NCI-H2081 treated with DMSO at 0.1 percent for 48 hours (cell line): Measurements from ENCODE around the gene SLC22A5.

Experiments used
- DNase-seq: peaks from one replicate; lab custom pipeline; 2025; lab: John Stamatoyannopoulos, UW

SLC22A5 gene

GRCh38 chr5:132368186-132368585 lies 1.3 kb upstream of the SLC22A5 start:
- DNase-seq, result no peak

GRCh38 chr5:132369007-132369473 lies 470 bp upstream of the SLC22A5 start:
- no peak for DNase-seq

DNA sequence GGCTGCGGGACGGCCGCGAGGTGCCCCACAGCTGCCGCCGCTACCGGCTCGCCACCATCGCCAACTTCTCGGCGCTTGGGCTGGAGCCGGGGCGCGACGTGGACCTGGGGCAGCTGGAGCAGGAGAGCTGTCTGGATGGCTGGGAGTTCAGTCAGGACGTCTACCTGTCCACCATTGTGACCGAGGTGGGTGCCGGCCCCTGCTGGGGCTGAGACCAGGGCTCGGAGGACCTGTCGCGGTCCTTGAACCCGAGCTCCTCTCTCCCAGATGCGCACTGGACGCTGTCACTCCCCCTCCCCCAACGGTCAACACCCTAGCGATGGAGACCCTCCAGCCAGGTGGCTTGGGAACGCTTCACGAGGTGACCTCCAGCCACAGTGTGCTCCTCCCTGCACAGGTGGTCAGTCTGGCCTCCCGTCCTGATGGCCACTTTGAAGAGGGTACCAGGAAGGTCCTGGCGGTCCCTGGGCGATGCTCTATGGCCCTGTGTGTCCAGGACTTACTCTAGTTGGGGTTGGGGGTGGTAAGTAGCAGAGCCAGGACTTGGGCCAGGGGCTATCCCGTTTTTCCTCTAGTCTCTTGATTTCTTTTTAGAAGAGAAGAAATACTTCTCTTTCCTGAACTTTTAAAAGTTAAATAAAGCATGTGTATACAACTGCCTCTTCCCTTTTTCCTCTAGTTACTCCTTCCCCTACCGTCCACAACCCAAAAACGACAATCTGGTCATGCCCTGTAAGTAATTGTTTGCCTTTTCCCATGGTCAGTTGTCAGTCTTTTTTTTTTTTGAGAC lies 866 bp downstream of the SLC22A5 start:
- no peak for DNase-seq

GRCh38 chr5:132370971-132371602 lies 1.6 kb downstream of the SLC22A5 start:
- no peak for DNase-seq

GRCh38 chr5:132371603-132371994 lies 2.1 kb downstream of the SLC22A5 start:
- DNase-seq, result no peak

GRCh38 chr5:132372127-132372526 lies 2.6 kb downstream of the SLC22A5 start:
- no peak for DNase-seq

DNA sequence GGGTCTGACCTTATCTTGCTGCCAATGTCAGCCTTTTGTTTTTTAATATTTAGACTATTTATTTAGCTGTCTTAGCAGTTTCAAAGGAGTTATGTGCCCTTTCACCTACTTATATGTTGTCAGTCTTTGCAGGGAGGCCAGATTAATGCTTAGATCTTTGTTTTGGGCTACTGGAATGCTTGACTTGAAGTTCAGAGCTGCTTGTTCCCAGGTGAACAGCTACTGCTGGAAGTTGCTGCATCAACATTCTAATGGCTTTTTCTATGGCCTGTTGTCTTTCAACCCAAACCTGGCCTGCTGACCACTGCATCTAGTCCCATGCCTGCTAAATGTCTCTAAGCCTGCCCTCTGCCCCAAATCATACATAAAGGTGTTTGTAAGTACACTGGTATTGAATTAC lies 3.0 kb downstream of the SLC22A5 start:
- DNase-seq, result no peak

DNA sequence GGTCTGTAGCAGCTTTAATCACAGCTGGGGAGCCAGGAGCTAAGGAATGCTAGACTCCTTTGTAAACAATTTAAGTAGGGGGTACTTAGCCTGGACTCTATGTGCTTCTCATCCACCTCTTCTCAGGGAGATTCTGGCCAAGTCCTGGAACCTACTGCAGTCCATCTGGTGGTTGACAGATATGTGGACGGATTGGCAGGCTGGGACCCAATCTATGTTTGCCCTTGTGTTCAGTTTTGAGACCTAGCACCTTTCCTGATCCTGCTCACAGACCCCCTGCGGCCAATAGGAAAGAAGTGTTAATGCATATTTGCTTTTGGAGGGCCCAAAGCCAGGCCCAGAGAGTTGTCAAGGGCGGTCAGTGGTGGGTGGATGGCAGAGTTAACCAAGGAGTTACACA lies 6.4 kb downstream of the SLC22A5 start:
- no peak for DNase-seq

GRCh38 chr5:132376694-132377641 lies 7.5 kb downstream of the SLC22A5 start:
- DNase-seq, result no peak

GRCh38 chr5:132377738-132378137 lies 8.2 kb downstream of the SLC22A5 start:
- DNase-seq, result no peak

DNA sequence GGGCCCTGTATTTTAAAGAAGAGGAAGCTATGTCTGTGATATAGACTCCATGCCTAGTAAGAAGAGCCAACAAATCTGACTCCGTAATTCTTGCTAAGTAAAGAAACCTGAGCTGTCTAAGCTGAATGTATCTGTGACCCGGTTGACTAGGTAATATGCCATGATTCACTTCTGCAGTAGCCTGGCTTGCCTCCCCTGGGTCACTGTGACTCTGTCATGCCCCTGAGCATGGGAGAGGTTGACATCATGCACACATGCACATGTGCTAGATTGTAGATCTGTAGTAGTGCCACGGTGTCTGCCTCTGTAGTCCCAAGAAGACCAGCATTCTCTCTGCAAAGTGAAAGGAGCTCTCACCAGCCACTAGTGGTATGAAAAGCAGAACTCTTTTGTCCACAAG lies 9.1 kb downstream of the SLC22A5 start:
- DNase-seq, result no peak

DNA sequence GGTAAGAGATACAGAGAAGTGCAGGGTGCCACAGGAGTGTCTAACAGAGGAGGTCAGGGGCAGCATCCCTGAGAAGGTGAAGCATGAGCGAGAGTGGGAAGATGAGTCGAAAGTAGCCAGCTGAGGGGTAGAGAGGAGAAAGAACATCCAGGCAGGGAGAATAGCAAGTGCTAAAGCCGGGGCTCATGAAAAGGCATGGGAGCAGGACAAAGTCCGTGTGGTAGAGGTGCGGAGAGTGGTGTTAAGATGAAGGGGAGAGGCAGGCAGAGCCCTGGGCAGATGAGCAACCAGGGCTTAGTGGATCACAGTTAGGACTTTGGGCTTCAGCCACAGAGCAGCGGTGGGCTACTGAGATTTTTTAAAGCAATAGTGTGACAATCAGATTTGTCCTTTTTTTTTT lies 10.5 kb downstream of the SLC22A5 start:
- no peak for DNase-seq

- DNase-seq, result no peak
Observed at GRCh38 chr5:132380741-132381140, 11.2 kb downstream of the SLC22A5 start.

GRCh38 chr5:132381614-132382013 lies 12.1 kb downstream of the SLC22A5 start:
- no peak for DNase-seq

DNA sequence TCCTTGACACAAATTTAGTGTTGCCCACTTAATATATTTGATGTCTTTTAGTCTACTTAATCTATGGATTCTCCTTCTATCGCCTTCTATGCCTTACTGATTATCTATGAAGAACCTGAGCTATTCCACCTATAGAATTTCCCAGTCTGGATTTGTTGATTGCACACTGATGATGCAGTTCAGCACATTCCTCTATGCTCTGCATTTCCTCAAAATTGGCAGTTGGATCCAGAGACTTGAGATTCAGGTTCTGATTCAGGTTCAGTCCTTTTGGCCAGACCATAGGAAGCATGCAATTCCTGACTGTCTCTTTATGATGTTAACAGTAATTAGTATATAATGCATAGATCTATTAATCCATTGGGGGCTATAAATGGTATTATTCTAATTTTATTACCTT lies 13.8 kb downstream of the SLC22A5 start:
- no peak for DNase-seq

DNA sequence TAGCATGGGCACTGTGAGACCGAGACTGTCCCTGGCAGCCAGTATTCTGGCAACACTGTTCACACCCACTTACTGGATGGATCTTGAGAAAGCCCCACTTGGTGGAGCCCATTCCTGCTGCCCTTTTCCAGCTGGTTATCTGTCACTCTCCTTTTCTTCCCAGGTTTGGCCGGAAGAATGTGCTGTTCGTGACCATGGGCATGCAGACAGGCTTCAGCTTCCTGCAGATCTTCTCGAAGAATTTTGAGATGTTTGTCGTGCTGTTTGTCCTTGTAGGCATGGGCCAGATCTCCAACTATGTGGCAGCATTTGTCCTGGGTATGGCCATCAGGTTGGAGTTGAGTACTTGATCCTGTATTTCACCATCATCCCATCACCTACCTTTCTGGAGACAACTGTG lies 14.5 kb downstream of the SLC22A5 start:
- no peak for DNase-seq

- DNase-seq, result no peak
Observed at GRCh38 chr5:132384506-132385050, 15.1 kb downstream of the SLC22A5 start.

DNA sequence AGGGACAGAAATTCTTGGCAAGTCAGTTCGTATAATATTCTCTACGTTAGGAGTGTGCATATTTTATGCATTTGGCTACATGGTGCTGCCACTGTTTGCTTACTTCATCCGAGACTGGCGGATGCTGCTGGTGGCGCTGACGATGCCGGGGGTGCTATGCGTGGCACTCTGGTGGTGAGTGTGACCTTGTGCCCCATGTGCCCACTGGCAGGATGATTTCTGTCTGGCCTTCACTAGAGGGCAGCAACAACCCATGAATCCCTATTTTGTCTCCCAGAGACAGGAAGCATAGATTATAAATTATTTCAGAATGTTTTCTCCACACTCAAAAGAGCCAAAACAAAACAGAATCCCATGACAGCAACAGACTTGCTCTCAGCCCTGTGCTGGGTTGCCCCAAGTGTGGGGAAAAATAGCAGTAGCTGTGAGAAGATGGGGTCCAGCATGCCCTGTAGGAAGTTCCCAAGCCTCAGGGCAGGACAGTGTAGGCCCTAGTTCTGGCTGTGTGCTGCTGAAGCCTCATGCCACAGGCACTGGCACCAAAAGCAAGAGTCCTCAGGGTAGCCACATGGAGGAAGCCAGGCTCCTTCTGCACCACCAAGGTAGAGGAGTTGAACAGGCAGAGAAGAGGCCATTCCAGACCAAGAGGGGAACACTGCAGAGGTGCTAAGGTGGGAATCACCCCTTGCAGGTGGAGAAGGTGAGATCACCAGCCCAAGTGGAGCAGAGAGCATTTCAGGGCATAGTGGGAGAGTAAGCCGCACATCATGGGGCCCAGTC lies 16.0 kb downstream of the SLC22A5 start:
- no peak for DNase-seq

GRCh38 chr5:132386644-132387286 lies 17.3 kb downstream of the SLC22A5 start:
- DNase-seq, result no peak

DNA sequence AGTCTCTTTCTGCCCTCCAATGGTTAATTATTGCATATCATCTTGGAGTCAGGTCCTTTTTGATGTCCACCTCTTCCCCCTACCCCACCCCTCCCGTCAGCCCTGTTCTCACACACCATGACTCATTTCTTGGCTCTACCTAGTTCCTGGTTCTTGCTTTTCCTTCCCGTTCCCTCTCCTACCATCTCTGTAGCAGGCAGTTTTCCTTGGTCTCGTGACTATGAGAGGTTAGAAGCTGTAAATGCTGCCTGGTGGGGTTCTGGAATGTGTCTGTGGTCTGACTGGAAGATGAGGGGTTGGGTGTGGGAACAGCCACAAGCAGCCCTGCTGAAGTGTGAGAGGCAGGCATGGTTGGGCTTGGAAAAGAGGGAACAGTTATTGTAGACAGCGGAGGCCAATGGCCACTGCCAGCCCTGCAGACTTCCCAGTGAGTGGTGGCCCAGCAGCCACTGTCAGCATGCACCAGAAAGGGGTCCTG lies 18.2 kb downstream of the SLC22A5 start:
- DNase-seq, result no peak
